Osteoblast (primary cell): ENCODE measurements around the gene MARCHF7. TPM values are rescaled to one million over a fixed set of nuclear protein-coding genes. Genes with fewer than 3 reads are reported as not detected.

Source experiments
- DNase-seq: peaks from one replicate; pipeline ENCODE4 v3.0.0; 2011; ENCODE audit warnings: low spot score, mixed read lengths; ENCODE audit not compliant: insufficient read length; ENCODE audit errors: missing footprints
- H2AFZ ChIP-seq: 2 replicates; pipeline ENCODE4 v1.6.0; 2011; ENCODE audit warnings: mild to moderate bottlenecking, low read length
- H3K27ac ChIP-seq: 2 replicates; pipeline ENCODE4 v1.5.1; 2011; ENCODE audit warnings: mild to moderate bottlenecking, low read depth, low read length, moderate library complexity
- H3K27me3 ChIP-seq: 2 replicates; pipeline ENCODE4 v1.6.0; 2012; ENCODE audit warnings: mild to moderate bottlenecking, control low read depth, inconsistent platforms, low read length, moderate library complexity; ENCODE audit not compliant: insufficient read depth
- H3K36me3 ChIP-seq: 2 replicates; pipeline ENCODE4 v1.5.1; 2011; ENCODE audit warnings: mild to moderate bottlenecking, low read length, control low read depth, moderate library complexity; ENCODE audit not compliant: insufficient read depth
- H3K4me1 ChIP-seq: 2 replicates; pipeline ENCODE4 v1.5.1; 2011; ENCODE audit warnings: mild to moderate bottlenecking, low read length, control low read depth, moderate library complexity; ENCODE audit not compliant: insufficient read depth
- H3K4me2 ChIP-seq: 2 replicates; pipeline ENCODE4 v1.6.0; 2011; ENCODE audit warnings: mild to moderate bottlenecking, low read length; ENCODE audit not compliant: insufficient read depth
- H3K4me3 ChIP-seq: fragments of 200-600 bp; sonication (generic); 3 replicates; pipeline ENCODE4 v1.5.1; 2012; ENCODE audit warnings: mild to moderate bottlenecking, low read length, inconsistent platforms; ENCODE audit not compliant: insufficient read depth
- H3K79me2 ChIP-seq: 2 replicates; pipeline ENCODE4 v1.6.0; 2012; ENCODE audit warnings: mild to moderate bottlenecking, low read length, control low read depth, inconsistent platforms; ENCODE audit not compliant: insufficient read depth
- H3K9me3 ChIP-seq: 2 replicates; pipeline ENCODE4 v1.5.1; 2011; ENCODE audit warnings: low read depth, low read length, control low read depth
- H4K20me1 ChIP-seq: 2 replicates; pipeline ENCODE4 v1.6.0; 2012; ENCODE audit warnings: mild to moderate bottlenecking, low read length, control low read depth; ENCODE audit not compliant: insufficient read depth
- CTCF ChIP-seq: IDR thresholded peaks from 2 replicates; pipeline ENCODE4 v1.5.1; 2011; ENCODE audit warnings: mild to moderate bottlenecking, low read depth, low read length, moderate library complexity; ENCODE audit errors: extremely low read depth
- total RNA-seq: library from RNA; depleted of rRNA; stranded (reverse); fragments of >200 nt; gene quantifications from 2 replicates; pipeline ENCODE4 v1.2.3, GENCODE V29; 2012

Gene MARCHF7
- total RNA-seq, 1 donor, result 106 TPM

GRCh38 chr2:159755014-159755413, 42.7 kb downstream of the MARCHF7 start:
- H3K27me3 ChIP-seq, result no peaks in the 10 kb centered on the region
- H3K9me3 ChIP-seq, result no peaks in the 10 kb centered on the region
- peaks cover 46% of the 10 kb centered on the region for H4K20me1 ChIP-seq
- DNase-seq, result no peak
- no peaks in the 10 kb centered on the region for H3K4me1 ChIP-seq
- H3K36me3 ChIP-seq, result peaks cover 60% of the 10 kb centered on the region
- H3K4me2 ChIP-seq, result no peak overlapping the region
- no peak for TF ChIP-seq CTCF
- no peak overlapping the region for H3K4me3 ChIP-seq
- H3K27ac ChIP-seq, result no peak overlapping the region
- no peak overlapping the region for H2AFZ ChIP-seq
- H3K79me2 ChIP-seq, result peaks cover 86% of the 10 kb centered on the region

GRCh38 chr2:159755788-159756187, 43.5 kb downstream of the MARCHF7 start:
- peaks cover 46% of the 10 kb centered on the region for H4K20me1 ChIP-seq
- no peak for DNase-seq
- H3K4me2 ChIP-seq, result no peak overlapping the region

GRCh38 chr2:159758239-159758638, 45.9 kb downstream of the MARCHF7 start:
- TF ChIP-seq CTCF, result no peak
- H4K20me1 ChIP-seq, result peaks cover 36% of the 10 kb centered on the region
- no peak overlapping the region for H3K27ac ChIP-seq
- H3K4me2 ChIP-seq, result no peak overlapping the region
- H3K27me3 ChIP-seq, result no peaks in the 10 kb centered on the region
- peaks cover 59% of the 10 kb centered on the region for H3K36me3 ChIP-seq
- no peaks in the 10 kb centered on the region for H3K9me3 ChIP-seq
- H3K4me1 ChIP-seq, result peaks cover 4% of the 10 kb centered on the region
- no peak for DNase-seq
- peaks cover 78% of the 10 kb centered on the region for H3K79me2 ChIP-seq
- no peak overlapping the region for H2AFZ ChIP-seq
- H3K4me3 ChIP-seq, result no peak overlapping the region

More at GRCh38 chr2:159755788-159756187, 43.5 kb downstream of the MARCHF7 start:
- Histone ChIP-seq H3K9me3 (no peaks in the 10 kb centered on the region), H3K4me1 (peaks cover 4% of the 10 kb centered on the region), H3K79me2 (peaks cover 89% of the 10 kb centered on the region), H3K27ac (no peak overlapping the region), H3K4me3 (no peak overlapping the region), H2AFZ (no peak overlapping the region), H3K27me3 (no peaks in the 10 kb centered on the region), H3K36me3 (peaks cover 61% of the 10 kb centered on the region)
- TF ChIP-seq CTCF, result peak; percentile 35

- Histone ChIP-seq H4K20me1 (peaks cover 36% of the 10 kb centered on the region), H3K4me3 (no peak overlapping the region), H3K79me2 (peaks cover 77% of the 10 kb centered on the region), H3K36me3 (peaks cover 56% of the 10 kb centered on the region), H3K4me2 (no peak overlapping the region), H3K27me3 (no peaks in the 10 kb centered on the region), H2AFZ (no peak overlapping the region), H3K4me1 (peaks cover 4% of the 10 kb centered on the region), H3K27ac (no peak overlapping the region), H3K9me3 (no peaks in the 10 kb centered on the region)
- no peak for DNase-seq
- TF ChIP-seq CTCF, result no peak
Observed at GRCh38 chr2:159758686-159759085, 46.4 kb downstream of the MARCHF7 start.
